ENCODE results near the gene FCHSD2. TPM values are rescaled to one million over a fixed set of nuclear protein-coding genes. Genes with fewer than 3 reads are reported as not detected.

The FCHSD2 gene
- total RNA-seq, 4 donors from 2014 or later, result 20.4 to 42.4 (median 26.4) TPM

GRCh38 chr11:72815110-72815618 is 327.0 kb downstream of the FCHSD2 start:
- TF ChIP-seq POLR2AphosphoS5 (IDR thresholded peaks at IDR 0.05) (no peak), POLR2A (IDR thresholded peaks at IDR 0.05; ENCODE audit: low read depth) (no peak), CTCF (IDR thresholded peaks at IDR 0.05) (no peak), EP300 (IDR thresholded peaks at IDR 0.05) (no peak)
- Histone ChIP-seq H3K4me3 (peak overlapping the region; percentile 81 to 96 (median 89)), H3K27ac (replicated peaks in 1 of 4) (peak overlapping the region; percentile 90 to 95 (median 93)), H3K36me3 (peaks cover 3 to 36% (median 21%) of the 10 kb centered on the region in 4 donors), H3K9me3 (no peaks in the 10 kb centered on the region), H3K27me3 (no peaks in the 10 kb centered on the region), H3K4me1 (peaks cover 35 to 59% (median 49%) of the 10 kb centered on the region in 4 donors)
- no peak for DNase-seq (ENCODE audit: extremely low spot score)
- intact Hi-C loops (cut with DNase I), result no loop called here
- WGBS, result 73% methylated on average over 2 of the region's 13 CpGs

GRCh38 chr11:72814286-72815109 is 327.6 kb downstream of the FCHSD2 start, which contains the start of gene ATG16L2:
ATG16L2 (plus strand) TSS chr11:72814411; CDS start chr11:72814446, 35 bp downstream.
- Histone ChIP-seq H3K9me3 (no peaks in the 10 kb centered on the region), H3K36me3 (peaks cover 7 to 33% (median 25%) of the 10 kb centered on the region in 4 donors), H3K4me1 (peaks cover 35 to 59% (median 49%) of the 10 kb centered on the region in 4 donors), H3K27me3 (no peaks in the 10 kb centered on the region), H3K4me3 (peak within 1 kb of the TSS; percentile 81 to 96 (median 89)), H3K27ac (replicated peaks in 1 of 4) (peak within 1 kb of the TSS; percentile 90 to 95 (median 93))
- TF ChIP-seq POLR2A (IDR thresholded peaks at IDR 0.05; ENCODE audit: low read depth) (peak; percentile 35), EP300 (IDR thresholded peaks at IDR 0.05) (no peak), POLR2AphosphoS5 (IDR thresholded peaks at IDR 0.05) (peak; percentile 35 to 64), CTCF (IDR thresholded peaks at IDR 0.05) (peak; percentile 40 to 62 (median 46))
- WGBS, result no CpG with 5 or more reads among the region's 75 CpGs
- no peak for DNase-seq (ENCODE audit: extremely low spot score)
- intact Hi-C loops (cut with DNase I), result loop anchor here (5.0 kb wide), 1 partner anchor 92 kb away; no protein-coding TSS in a partner anchor

GRCh38 chr11:72813740-72814285 is 328.3 kb downstream of the FCHSD2 start:
- peak; percentile 96 for DNase-seq (ENCODE audit: extremely low spot score)
- H3K27ac ChIP-seq (replicated peaks in 1 of 4), result peak overlapping the region; percentile 90 to 95 (median 93)
- peaks cover 35 to 59% (median 49%) of the 10 kb centered on the region in 4 donors for H3K4me1 ChIP-seq
- intact Hi-C loops (cut with DNase I), result loop anchor here (5.0 kb wide), 1 partner anchor 92 kb away; no protein-coding TSS in a partner anchor
- peak overlapping the region; percentile 81 to 96 (median 89) for H3K4me3 ChIP-seq
- TF ChIP-seq POLR2AphosphoS5 (IDR thresholded peaks at IDR 0.05) (peak; percentile 30 to 56), POLR2A (IDR thresholded peaks at IDR 0.05; ENCODE audit: low read depth) (no peak)
- under 1% methylated on average over 16 of the region's 47 CpGs for WGBS
- peaks cover 7 to 33% (median 27%) of the 10 kb centered on the region in 4 donors for H3K36me3 ChIP-seq
- H3K9me3 ChIP-seq, result no peaks in the 10 kb centered on the region
- H3K27me3 ChIP-seq, result no peaks in the 10 kb centered on the region

- Histone ChIP-seq H3K9me3 (no peaks in the 10 kb centered on the region), H3K27ac (replicated peaks in 1 of 4) (peak overlapping the region; percentile 90 to 95 (median 93)), H3K4me1 (peaks cover 35 to 59% (median 49%) of the 10 kb centered on the region in 4 donors), H3K27me3 (no peaks in the 10 kb centered on the region), H3K4me3 (peak overlapping the region; percentile 81 to 96 (median 89)), H3K36me3 (peaks cover 7 to 26% (median 24%) of the 10 kb centered on the region in 4 donors)
- peak in 1 of 2 donors; percentile 3 for TF ChIP-seq POLR2AphosphoS5 (IDR thresholded peaks at IDR 0.05)
- TF ChIP-seq CTCF (IDR thresholded peaks at IDR 0.05), result peak; percentile 47 to 57 (median 50)
- TF ChIP-seq POLR2A (IDR thresholded peaks at IDR 0.05; ENCODE audit: low read depth), result no peak
- DNase-seq (ENCODE audit: extremely low spot score), result no peak
- 20% methylated on average over 21 of the region's 24 CpGs for WGBS
- intact Hi-C loops (cut with DNase I), result loop anchor here (5.0 kb wide), 1 partner anchor 91 kb away; no protein-coding TSS in a partner anchor
Observed at GRCh38 chr11:72812967-72813739, 329.0 kb downstream of the FCHSD2 start.
